Epithelial cell of prostate (primary cell): ENCODE measurements around the gene HIRIP3.
"Not testable (repeated sequence)": the region's sequence is repeated elsewhere in the genome, so short reads cannot be mapped to it uniquely, and the experiment has no call there.

Experiments
- DNase-seq: peaks from one replicate; pipeline ENCODE4 v3.0.0-alpha.2; 2011; ENCODE audit warnings: low read depth, low spot score
- H3K27ac ChIP-seq: fragments of 450-650 bp; 2 replicates; pipeline ENCODE4 v1.5.1; 2017; ENCODE audit warnings: mild to moderate bottlenecking

HIRIP3 gene

DNA sequence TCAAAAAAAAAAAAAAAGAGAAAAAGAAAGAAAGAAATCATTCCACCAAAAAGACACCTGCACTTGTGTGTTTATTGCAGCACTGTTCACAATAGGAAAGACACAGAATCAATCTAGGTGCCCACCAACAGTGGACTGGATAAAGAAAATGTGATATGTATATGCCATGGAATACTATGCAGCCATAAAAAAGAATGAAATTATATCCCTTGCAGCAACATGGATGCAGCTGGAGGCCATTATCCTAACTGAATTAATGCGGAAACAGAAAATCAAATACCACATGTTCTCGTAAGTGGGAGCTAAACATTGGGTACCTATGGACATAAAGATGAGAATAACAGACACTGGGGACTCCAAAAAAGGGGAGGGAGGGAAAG is 21.9 kb upstream of the HIRIP3 start:
- H3K27ac ChIP-seq = no peak overlapping the region
- DNase-seq = no peak

DNA sequence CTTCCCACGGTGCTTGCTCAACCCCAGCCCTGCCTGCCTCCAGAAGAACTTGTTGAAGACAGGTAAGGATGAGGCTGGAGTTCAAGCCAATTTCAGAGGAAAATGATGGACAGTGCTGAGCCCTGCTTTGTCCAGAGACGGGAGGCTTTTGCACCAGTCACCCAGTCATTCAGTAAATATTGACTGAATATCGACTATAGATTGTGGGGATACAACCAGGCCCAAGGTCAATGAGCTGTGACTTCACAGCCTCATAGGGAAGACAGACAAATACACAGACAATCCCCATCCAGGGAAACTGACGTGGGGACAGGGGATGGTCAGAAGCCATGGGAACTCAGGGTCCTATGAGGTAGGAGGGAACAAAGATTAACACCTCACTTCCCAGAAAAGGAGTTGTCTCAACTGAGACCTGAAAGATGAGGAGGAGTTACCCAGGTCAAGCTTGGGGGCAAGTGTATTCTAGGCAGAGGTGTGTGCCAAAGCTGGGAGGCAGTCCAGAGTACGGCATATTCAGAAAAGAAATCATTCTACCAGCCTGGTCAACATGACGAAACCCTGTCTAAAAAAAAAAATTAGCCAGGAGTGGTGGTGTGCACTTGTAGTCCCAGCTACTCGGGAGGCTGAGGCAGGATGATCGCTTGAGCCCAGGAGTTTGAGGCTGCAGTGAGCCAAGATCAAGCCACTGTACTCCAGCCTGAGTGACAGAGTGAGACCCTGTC is 21.3 kb upstream of the HIRIP3 start:
- no peak overlapping the region for H3K27ac ChIP-seq
- DNase-seq = no peak

DNA sequence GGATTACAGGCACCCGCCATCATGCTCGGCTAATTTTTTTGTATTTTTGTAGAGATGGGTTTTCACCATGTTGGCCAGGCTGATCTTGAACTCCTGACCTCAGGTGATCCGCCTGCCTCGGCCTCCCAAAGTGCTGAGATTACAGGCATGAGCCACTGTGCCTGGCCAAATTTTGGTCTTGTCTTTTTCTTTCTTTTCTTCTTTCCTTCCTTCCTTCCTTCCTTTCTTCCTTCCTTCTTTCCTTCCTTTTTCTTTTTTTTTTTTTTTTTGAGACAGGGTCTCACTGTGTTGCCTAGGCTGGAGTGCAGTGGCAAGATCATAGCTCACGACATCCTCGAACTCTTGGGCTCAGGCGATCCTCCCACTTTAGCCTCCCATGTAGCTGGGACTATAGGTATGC is 20.0 kb upstream of the HIRIP3 start:
- H3K27ac ChIP-seq, DNase-seq: not testable (repeated sequence)

- DNase-seq, H3K27ac ChIP-seq: not testable (repeated sequence)
Measured at GRCh38 chr16:30012598-30012997, 17.2 kb upstream of the HIRIP3 start.

DNA sequence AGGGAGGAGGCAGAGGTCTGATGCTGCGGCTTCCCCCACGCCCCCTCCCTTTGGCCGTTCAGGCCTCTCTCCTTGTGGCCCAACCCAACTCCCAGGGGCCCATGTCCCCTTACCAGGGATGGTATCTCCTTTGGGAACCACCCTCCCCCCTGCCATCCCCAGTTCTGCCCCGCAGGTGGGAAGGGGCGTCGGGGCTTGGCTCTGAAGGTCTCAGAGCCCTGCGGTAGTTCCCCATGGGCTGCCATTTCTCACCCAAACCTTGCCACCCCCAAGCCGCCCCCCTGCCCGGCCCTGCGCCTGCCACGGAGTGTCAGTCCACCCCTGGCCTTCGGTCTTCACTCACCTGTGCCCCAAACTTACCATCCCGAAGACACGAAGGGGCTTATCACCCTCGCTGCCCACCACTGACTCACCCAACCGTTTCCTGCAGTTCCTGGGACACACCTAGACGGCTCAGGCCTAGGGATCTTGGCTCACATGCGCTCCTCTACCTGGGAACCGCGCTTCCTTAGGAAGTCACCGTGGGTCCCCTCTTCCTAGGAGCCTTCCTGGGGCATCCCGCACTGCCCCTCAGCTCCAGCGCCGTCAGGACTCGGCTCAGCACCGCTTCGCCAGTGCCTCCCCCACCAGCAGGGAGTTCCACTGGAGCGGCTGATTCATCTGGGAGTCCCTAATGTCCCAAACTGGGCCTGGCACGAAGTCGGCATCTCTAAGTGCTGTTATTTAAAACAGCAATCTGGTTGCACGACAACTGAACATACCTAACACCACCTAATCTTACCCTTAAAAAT is 16.5 kb upstream of the HIRIP3 start:
- H3K27ac ChIP-seq = no peak overlapping the region
- DNase-seq = no peak

DNA sequence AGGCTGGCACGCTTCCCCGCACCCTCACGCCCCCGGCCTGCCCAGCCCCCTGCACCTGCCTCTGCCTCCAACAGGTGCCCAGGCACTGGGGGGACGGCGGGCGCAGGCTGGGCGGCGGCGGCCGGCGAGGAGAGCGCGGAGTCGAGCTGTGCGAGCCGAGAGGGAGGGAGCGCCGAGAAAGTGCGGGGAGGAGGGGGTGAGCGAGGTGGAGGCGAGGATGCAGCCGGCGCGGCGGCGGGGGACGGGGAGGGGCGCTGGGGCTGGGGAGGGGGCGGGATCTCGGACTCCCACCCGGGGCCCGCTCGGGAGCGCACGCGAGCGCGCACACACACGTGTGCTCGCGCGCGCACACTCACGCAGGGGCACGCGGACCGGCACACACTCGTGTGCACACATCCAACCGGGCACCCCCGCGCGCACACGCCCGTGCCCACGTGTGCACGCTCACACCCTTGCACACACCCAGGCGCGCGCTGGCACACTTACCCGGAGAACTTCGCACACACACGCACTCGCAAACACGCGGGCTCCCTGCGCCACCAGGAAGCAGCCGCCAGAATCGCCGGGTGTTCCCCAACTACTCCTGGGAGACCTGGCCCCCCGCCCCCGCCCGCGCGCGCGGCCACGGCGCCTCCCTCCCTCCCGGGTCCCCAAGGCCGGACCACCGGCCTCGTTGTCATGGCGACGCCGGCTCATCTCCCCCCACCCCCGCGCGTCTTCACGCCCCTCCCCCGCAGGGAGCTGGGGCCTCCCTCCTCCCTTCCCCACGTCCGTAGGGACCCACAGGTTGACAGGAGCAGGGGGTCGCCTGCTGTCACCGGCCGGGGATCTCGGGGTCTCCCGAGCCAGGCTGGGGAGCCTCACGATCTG is 15.7 kb upstream of the HIRIP3 start, which contains the start of gene DOC2A:
TSS of gene DOC2A (minus strand) at position 184 of the 870 bp plus-strand sequence. CDS start 805 bp downstream, outside the sequence.
- DNase-seq = no peak
- H3K27ac ChIP-seq = no peak within 1 kb of the TSS

GRCh38 chr16:30009990-30010843 is 14.8 kb upstream of the HIRIP3 start:
- no peak for DNase-seq

GRCh38 chr16:30009085-30009862 is 13.9 kb upstream of the HIRIP3 start:
- H3K27ac ChIP-seq = no peak overlapping the region

More at GRCh38 chr16:30009990-30010843, 14.8 kb upstream of the HIRIP3 start:
- H3K27ac ChIP-seq = no peak overlapping the region

GRCh38 chr16:30007378-30007895 is 12.0 kb upstream of the HIRIP3 start:
- H3K27ac ChIP-seq = no peak overlapping the region

More at GRCh38 chr16:30009085-30009862, 13.9 kb upstream of the HIRIP3 start:
- no peak for DNase-seq

DNA sequence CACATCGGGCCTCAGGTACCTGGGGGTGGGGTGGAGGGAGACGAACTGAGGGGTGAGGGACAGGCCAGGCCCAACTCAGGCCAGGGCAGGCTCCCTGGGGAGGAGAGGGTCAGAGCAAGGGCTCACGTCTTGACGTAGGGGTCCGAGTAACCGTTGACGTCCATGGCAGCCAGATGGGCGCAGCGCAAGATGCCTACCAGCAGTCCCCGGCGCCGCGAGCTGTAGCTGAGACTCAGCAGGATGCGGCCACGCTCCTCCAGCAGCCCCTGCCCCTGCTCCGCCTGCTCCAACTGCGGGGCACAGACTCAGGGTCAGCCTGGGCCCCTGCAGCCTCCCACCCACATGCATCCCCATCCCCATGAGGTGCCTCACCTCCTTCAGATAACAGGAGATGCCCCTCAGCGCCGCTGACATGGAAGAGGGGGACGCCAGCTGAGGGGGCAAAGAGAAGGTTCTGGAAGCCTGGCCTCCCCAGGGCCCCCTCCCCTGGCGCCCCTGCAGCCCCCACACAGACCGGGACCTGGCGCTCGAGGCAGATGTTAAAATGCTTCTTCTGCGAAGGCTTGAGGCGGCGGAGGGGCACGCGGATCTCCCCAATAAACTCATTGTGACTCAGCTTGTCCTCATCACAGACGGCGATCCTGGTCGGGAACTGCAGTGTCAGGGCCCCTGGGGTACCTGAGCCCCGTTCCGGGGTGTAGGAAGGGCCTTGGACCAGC is 11.4 kb upstream of the HIRIP3 start:
- H3K27ac ChIP-seq = no peak overlapping the region
- DNase-seq = no peak

More at GRCh38 chr16:30007378-30007895, 12.0 kb upstream of the HIRIP3 start:
- DNase-seq = no peak

DNA sequence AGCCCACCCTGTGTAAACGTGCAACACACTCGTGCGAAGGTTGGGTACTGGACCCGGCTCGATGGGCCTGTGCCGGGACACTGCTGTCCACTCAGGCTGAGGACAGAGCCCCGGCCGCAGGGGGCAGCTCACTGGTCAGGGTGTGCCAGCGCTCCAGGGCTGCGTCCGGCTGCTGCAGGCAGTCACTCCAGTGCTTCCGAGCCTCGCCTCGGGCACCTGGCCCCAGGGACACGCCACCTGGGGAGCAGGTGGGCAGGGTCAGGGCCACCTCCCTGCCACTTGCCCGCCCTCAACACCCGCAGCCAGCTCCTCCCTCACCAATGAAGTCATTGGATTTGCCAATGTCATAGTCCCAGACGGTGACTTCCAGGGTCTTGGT is 10.7 kb upstream of the HIRIP3 start:
- no peak for DNase-seq

GRCh38 chr16:30005341-30006094 is 10.1 kb upstream of the HIRIP3 start:
- no peak overlapping the region for H3K27ac ChIP-seq
- DNase-seq = no peak

More for the DNA sequence above, 10.7 kb upstream of the HIRIP3 start:
- no peak overlapping the region for H3K27ac ChIP-seq

GRCh38 chr16:30004811-30005242 is 9.4 kb upstream of the HIRIP3 start:
- no peak overlapping the region for H3K27ac ChIP-seq
- no peak for DNase-seq

DNA sequence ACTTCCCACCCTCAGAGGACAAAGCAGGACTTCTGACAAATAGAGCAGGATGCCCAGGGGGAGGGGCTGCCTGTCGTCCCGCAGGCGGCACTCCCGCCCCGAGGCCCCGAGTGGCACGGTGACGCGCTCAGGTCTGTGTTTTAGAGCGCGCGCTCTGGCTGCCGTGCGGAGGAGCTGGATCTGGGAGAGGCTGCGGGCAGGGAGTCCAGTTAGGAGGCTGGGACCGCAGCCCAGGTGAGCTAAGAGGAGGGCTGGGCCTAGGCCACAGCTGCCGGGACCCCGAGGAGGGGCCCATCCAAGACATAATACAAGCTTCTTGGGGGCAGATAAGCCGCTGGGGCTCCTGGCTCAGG is 9.0 kb upstream of the HIRIP3 start:
- no peak for DNase-seq
- no peak overlapping the region for H3K27ac ChIP-seq

- no peak overlapping the region for H3K27ac ChIP-seq
- no peak for DNase-seq
Measured at GRCh38 chr16:30003670-30004423, 8.4 kb upstream of the HIRIP3 start.

DNA sequence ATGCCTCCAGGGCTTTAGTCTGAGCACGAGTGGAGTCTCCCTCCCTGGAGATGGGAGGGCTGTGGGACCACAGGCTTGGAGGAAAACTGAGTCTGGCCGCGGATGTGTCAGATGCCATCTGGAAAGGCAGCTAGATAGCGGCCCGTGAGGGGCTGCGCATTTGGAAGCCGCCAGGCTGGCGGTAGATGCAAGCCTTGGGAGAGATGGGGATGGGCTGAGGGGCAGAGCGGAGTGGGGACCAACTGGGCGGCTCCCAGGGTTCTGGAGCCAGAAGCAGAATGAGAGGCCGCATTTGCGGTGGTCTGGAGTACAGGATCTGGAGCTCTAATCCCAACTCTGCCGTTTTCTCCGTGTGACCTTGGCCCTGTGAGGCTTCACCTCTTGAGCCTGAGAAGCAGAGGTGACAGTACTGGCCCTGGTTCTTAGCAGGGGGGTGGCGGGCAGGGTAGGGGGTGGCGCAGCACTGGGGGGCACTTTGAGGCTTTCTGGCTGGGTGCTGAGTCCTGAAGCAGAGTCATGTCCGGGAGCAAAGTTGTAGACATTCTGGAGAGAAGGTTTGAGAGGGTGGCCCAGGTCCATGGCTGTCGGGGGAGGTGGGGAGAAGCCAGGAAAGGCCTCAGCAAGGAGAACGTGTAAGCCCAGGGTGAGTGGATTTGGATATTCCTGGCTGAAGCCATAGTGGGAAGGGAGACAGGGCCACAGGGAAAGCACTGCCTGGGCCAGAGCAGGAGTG is 7.4 kb upstream of the HIRIP3 start:
- no peak overlapping the region for H3K27ac ChIP-seq
- DNase-seq = no peak
